ENCODE data around the gene PTPN23. TPM values are rescaled to one million over a fixed set of nuclear protein-coding genes. Genes with fewer than 3 reads are reported as not detected.

Gene PTPN23
- total and polyA plus RNA-seq, 12 donors, result 9.2 to 23.4 (median 19.6) TPM

Other genes with a start within 250 kb of the PTPN23 start
- 10 to 100 TPM; 23.5 to 34.4 (median 30.6) TPM for gene SETD2, start 216.9 kb upstream of the PTPN23 start, total RNA-seq
- gene SETD2, start 216.9 kb upstream of the PTPN23 start, polyA plus RNA-seq, result 10 to 100 TPM in 1 of 2 donors, 1 to 10 TPM in 1; 8.6 to 10.5 TPM
- gene KIF9, start 98.2 kb upstream of the PTPN23 start, total RNA-seq, result 10 to 100 TPM in 2 of 10 donors, 1 to 10 TPM in 8; 6.3 to 12.9 (median 8.5) TPM
- 10 to 100 TPM in 1 of 2 donors, 1 to 10 TPM in 1; 4.2 to 16.6 TPM for gene KIF9, start 98.2 kb upstream of the PTPN23 start, polyA plus RNA-seq
- gene KLHL18, start 98.1 kb upstream of the PTPN23 start, total RNA-seq, result 10 to 100 TPM; 32.1 to 52.5 (median 41.6) TPM
- gene KLHL18, start 98.1 kb upstream of the PTPN23 start, polyA plus RNA-seq, result 10 to 100 TPM; 58.5 to 85.7 TPM
- 10 to 100 TPM; 31.7 to 56.7 (median 40.4) TPM for gene SCAP, start 94.9 kb downstream of the PTPN23 start, total RNA-seq
- gene SCAP, start 94.9 kb downstream of the PTPN23 start, polyA plus RNA-seq, result 10 to 100 TPM; 38.8 to 44.0 TPM
- 10 to 100 TPM; 16.5 to 22.5 (median 20.2) TPM for gene ELP6, start 132.7 kb downstream of the PTPN23 start, total RNA-seq
- 10 to 100 TPM; 24.9 to 31.3 TPM for gene ELP6, start 132.7 kb downstream of the PTPN23 start, polyA plus RNA-seq
- gene CSPG5, start 197.8 kb downstream of the PTPN23 start, total RNA-seq, result under 1 TPM in 9 of 10 donors, not detected in 1; 0.18 to 0.79 (median 0.31) TPM
- under 1 TPM; 0.07 to 0.28 TPM for gene CSPG5, start 197.8 kb downstream of the PTPN23 start, polyA plus RNA-seq